ENCODE measurements around the gene NGDN.

Gene NGDN

GRCh38 chr14:23438101-23438971 is 31.2 kb upstream of the NGDN start:
- no peak overlapping the region for H3K4me3 ChIP-seq (replicated peaks; ENCODE audit: insufficient read depth, low read length)
- no peaks in the 10 kb centered on the region for H3K27me3 ChIP-seq (ENCODE audit: insufficient read depth, poor library complexity, severe bottlenecking)
- DNase-seq (ENCODE audit: low read depth in 1 of 2, low spot score in 1 of 2): no peak
- H3K27ac ChIP-seq (replicated peaks): no peak overlapping the region
- TF ChIP-seq CTCF (IDR thresholded peaks at IDR 0.05; ENCODE audit: insufficient read depth, low read length) (no peak), REST (IDR thresholded peaks at IDR 0.05; ENCODE audit: insufficient replicate concordance, low read depth) (no peak), POLR2AphosphoS5 (IDR thresholded peaks at IDR 0.05; ENCODE audit: low read depth) (no peak), GABPA (IDR thresholded peaks at IDR 0.05; ENCODE audit: low read depth) (no peak), SPI1 (IDR thresholded peaks at IDR 0.05; ENCODE audit: borderline replicate concordance, low read depth) (no peak)

GRCh38 chr14:23439107-23439835 is 30.2 kb upstream of the NGDN start:
- no peak for DNase-seq (ENCODE audit: low read depth in 1 of 2, low spot score in 1 of 2)
- Histone ChIP-seq H3K4me3 (replicated peaks; ENCODE audit: insufficient read depth, low read length) (no peak overlapping the region), H3K27me3 (ENCODE audit: insufficient read depth, poor library complexity, severe bottlenecking) (no peaks in the 10 kb centered on the region), H3K27ac (replicated peaks) (no peak overlapping the region)
- TF ChIP-seq GABPA (IDR thresholded peaks at IDR 0.05; ENCODE audit: low read depth) (no peak), REST (IDR thresholded peaks at IDR 0.05; ENCODE audit: insufficient replicate concordance, low read depth) (no peak), SPI1 (IDR thresholded peaks at IDR 0.05; ENCODE audit: borderline replicate concordance, low read depth) (no peak), POLR2AphosphoS5 (IDR thresholded peaks at IDR 0.05; ENCODE audit: low read depth) (no peak), CTCF (IDR thresholded peaks at IDR 0.05; ENCODE audit: insufficient read depth, low read length) (no peak)

- TF ChIP-seq GABPA (IDR thresholded peaks at IDR 0.05; ENCODE audit: low read depth): no peak
- no peak for TF ChIP-seq REST (IDR thresholded peaks at IDR 0.05; ENCODE audit: insufficient replicate concordance, low read depth)
- no peak for TF ChIP-seq POLR2AphosphoS5 (IDR thresholded peaks at IDR 0.05; ENCODE audit: low read depth)
- TF ChIP-seq SPI1 (IDR thresholded peaks at IDR 0.05; ENCODE audit: borderline replicate concordance, low read depth): no peak
- TF ChIP-seq CTCF (IDR thresholded peaks at IDR 0.05; ENCODE audit: insufficient read depth, low read length): no peak
- DNase-seq (ENCODE audit: low read depth in 1 of 2, low spot score in 1 of 2): no peak
- no peak overlapping the region for H3K27ac ChIP-seq (replicated peaks)
- no peak overlapping the region for H3K4me3 ChIP-seq (replicated peaks; ENCODE audit: insufficient read depth, low read length)
- no peaks in the 10 kb centered on the region for H3K27me3 ChIP-seq (ENCODE audit: insufficient read depth, poor library complexity, severe bottlenecking)
Measured at GRCh38 chr14:23441076-23441475, 28.4 kb upstream of the NGDN start.

Data from HL-60 (cell line).